Lower lobe of right lung (tissue), 2 donors: Measurements from ENCODE around the gene ADAMTS18. TPM values are rescaled to one million over a fixed set of nuclear protein-coding genes. Genes with fewer than 3 reads are reported as not detected.

ENCODE experiments used
- ATAC-seq, 2 donors: fragments of 200-7000 bp; cut with Tn5 transposase; one replicate each; pipeline ENCODE4 v1.9.1; 2020 to 2022; ENCODE audit warnings: mild to moderate bottlenecking in 2 of 2, moderate library complexity in 2 of 2
- DNase-seq: peaks from one replicate; pipeline ENCODE4 v3.0.0-alpha.2; 2020
- H3K27ac ChIP-seq: fragments of 200-600 bp; one replicate; pipeline ENCODE4 v1.8.0; 2022
- H3K27me3 ChIP-seq: fragments of 200-600 bp; one replicate; pipeline ENCODE4 v1.8.0; 2022; ENCODE audit warnings: low read depth
- H3K36me3 ChIP-seq: fragments of 200-600 bp; one replicate; pipeline ENCODE4 v1.8.0; 2022; ENCODE audit warnings: mild to moderate bottlenecking
- H3K4me1 ChIP-seq: fragments of 200-600 bp; one replicate; pipeline ENCODE4 v1.8.0; 2022
- H3K4me3 ChIP-seq: fragments of 200-600 bp; one replicate; pipeline ENCODE4 v1.8.0; 2022; ENCODE audit warnings: mild to moderate bottlenecking
- H3K9me3 ChIP-seq: fragments of 200-600 bp; one replicate; pipeline ENCODE4 v1.8.0; 2022
- intact Hi-C: fragments of 100-400 bp; cut with DNase I; formaldehyde crosslinking; loops from one replicate; pipeline ENCODE4 v1.11.0; 2022
- total RNA-seq: library from RNA; stranded (reverse); fragmentation: NEBNext Ultra II Directional; extraction: Animal tissue kit (Norgen Biotek cat#: 25700); gene quantifications from one replicate; pipeline ENCODE4 v1.2.1, GENCODE V29; 2021
- TF ChIP-seq, protein P1 (sequence below): fragments of 200-600 bp; IDR thresholded peaks from one replicate; pipeline ENCODE4 v1.8.0; 2022; ENCODE audit warnings: antibody characterized with exemption, mild to moderate bottlenecking
- donor health status: DM: no; HTN: yes; CAD: no; lungs with severe emphysema.

ADAMTS18 gene
- total RNA-seq, 1 donor from 2014 or later: 0.09 TPM

DNA sequence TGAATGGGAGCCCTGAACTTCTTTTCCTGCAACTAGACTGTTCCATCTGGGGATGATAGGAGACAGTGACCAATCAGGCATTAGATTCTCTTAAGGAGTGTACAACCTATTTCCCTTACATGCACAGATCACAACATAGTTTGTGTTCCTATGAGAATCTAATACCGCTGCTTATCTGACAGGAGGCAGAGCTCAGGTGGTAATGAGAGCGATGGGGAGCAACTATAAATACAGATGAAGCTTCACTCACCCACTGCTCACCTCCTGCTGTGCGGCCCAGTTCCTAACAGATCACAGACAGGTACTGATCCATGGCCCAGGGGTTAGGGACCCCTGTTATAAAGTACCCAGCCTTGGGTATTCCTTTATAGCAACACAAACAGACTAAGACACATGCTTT is 17.4 kb upstream of the ADAMTS18 start:
- TF ChIP-seq, protein P1, sequence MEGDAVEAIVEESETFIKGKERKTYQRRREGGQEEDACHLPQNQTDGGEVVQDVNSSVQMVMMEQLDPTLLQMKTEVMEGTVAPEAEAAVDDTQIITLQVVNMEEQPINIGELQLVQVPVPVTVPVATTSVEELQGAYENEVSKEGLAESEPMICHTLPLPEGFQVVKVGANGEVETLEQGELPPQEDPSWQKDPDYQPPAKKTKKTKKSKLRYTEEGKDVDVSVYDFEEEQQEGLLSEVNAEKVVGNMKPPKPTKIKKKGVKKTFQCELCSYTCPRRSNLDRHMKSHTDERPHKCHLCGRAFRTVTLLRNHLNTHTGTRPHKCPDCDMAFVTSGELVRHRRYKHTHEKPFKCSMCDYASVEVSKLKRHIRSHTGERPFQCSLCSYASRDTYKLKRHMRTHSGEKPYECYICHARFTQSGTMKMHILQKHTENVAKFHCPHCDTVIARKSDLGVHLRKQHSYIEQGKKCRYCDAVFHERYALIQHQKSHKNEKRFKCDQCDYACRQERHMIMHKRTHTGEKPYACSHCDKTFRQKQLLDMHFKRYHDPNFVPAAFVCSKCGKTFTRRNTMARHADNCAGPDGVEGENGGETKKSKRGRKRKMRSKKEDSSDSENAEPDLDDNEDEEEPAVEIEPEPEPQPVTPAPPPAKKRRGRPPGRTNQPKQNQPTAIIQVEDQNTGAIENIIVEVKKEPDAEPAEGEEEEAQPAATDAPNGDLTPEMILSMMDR: no peak
- no peaks in the 10 kb centered on the region for H3K4me1 ChIP-seq
- no peak overlapping the region for H3K27ac ChIP-seq
- intact Hi-C loops: no loop called here
- ATAC-seq (no peak), DNase-seq (no peak)
- H3K27me3 ChIP-seq: no peaks in the 10 kb centered on the region
- H3K36me3 ChIP-seq: no peaks in the 10 kb centered on the region
- H3K9me3 ChIP-seq: no peaks in the 10 kb centered on the region
- H3K4me3 ChIP-seq: no peak overlapping the region

GRCh38 chr16:77450790-77451487 is 16.1 kb upstream of the ADAMTS18 start:
- intact Hi-C loops: no loop called here
- TF ChIP-seq, protein P1: no peak
- H3K27me3 ChIP-seq: no peaks in the 10 kb centered on the region
- H3K9me3 ChIP-seq: no peaks in the 10 kb centered on the region
- H3K36me3 ChIP-seq: no peaks in the 10 kb centered on the region
- no peaks in the 10 kb centered on the region for H3K4me1 ChIP-seq
- no peak overlapping the region for H3K4me3 ChIP-seq
- no peak overlapping the region for H3K27ac ChIP-seq
- DNase-seq (no peak), ATAC-seq (no peak)

- TF ChIP-seq, protein P1: no peak
- DNase-seq (no peak), ATAC-seq (no peak)
- H3K4me3 ChIP-seq: no peak overlapping the region
- intact Hi-C loops: no loop called here
- no peaks in the 10 kb centered on the region for H3K36me3 ChIP-seq
- H3K4me1 ChIP-seq: no peaks in the 10 kb centered on the region
- H3K27me3 ChIP-seq: no peaks in the 10 kb centered on the region
- no peaks in the 10 kb centered on the region for H3K9me3 ChIP-seq
- H3K27ac ChIP-seq: no peak overlapping the region
These were observed 14.4 kb upstream of the ADAMTS18 start for GRCh38 chr16:77449208-77449607.

DNA sequence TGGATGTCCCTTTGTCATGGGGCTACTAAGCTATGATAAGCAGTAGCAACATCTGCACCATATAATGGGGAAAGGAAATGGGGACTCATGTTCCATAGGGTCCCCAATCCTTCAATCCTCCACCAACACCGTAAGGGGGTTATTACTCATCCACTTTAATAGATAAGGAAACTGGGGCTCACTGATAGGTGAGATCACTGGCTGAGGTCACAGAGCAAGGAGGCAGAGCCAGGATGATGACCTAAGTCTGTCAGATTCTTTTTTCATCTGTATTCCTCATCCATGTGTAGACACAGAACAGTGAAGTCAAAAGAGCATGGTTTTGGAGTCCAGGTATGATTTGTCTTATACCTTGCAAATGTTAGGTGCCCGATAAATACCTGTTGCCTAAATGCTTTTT is 10.5 kb upstream of the ADAMTS18 start:
- intact Hi-C loops: no loop called here
- TF ChIP-seq, protein P1: no peak
- H3K4me1 ChIP-seq: no peaks in the 10 kb centered on the region
- ATAC-seq (no peak), DNase-seq (no peak)
- no peak overlapping the region for H3K4me3 ChIP-seq
- no peak overlapping the region for H3K27ac ChIP-seq
- no peaks in the 10 kb centered on the region for H3K36me3 ChIP-seq
- no peaks in the 10 kb centered on the region for H3K9me3 ChIP-seq
- no peaks in the 10 kb centered on the region for H3K27me3 ChIP-seq

GRCh38 chr16:77444147-77444460 is 9.3 kb upstream of the ADAMTS18 start:
- no peak for ATAC-seq
- H3K27ac ChIP-seq: no peak overlapping the region
- DNase-seq: no peak
- no peaks in the 10 kb centered on the region for H3K4me1 ChIP-seq
- H3K27me3 ChIP-seq: no peaks in the 10 kb centered on the region
- TF ChIP-seq, protein P1: no peak
- H3K36me3 ChIP-seq: no peaks in the 10 kb centered on the region
- no peak overlapping the region for H3K4me3 ChIP-seq
- intact Hi-C loops: no loop called here
- no peaks in the 10 kb centered on the region for H3K9me3 ChIP-seq
